ENCODE data around the gene JOSD2. TPM values are rescaled to one million over a fixed set of nuclear protein-coding genes. Genes with fewer than 3 reads are reported as not detected.

JOSD2 gene
- total RNA-seq, 4 donors from 2014 or later, result 31.3 to 59.4 (median 42.9) TPM

DNA sequence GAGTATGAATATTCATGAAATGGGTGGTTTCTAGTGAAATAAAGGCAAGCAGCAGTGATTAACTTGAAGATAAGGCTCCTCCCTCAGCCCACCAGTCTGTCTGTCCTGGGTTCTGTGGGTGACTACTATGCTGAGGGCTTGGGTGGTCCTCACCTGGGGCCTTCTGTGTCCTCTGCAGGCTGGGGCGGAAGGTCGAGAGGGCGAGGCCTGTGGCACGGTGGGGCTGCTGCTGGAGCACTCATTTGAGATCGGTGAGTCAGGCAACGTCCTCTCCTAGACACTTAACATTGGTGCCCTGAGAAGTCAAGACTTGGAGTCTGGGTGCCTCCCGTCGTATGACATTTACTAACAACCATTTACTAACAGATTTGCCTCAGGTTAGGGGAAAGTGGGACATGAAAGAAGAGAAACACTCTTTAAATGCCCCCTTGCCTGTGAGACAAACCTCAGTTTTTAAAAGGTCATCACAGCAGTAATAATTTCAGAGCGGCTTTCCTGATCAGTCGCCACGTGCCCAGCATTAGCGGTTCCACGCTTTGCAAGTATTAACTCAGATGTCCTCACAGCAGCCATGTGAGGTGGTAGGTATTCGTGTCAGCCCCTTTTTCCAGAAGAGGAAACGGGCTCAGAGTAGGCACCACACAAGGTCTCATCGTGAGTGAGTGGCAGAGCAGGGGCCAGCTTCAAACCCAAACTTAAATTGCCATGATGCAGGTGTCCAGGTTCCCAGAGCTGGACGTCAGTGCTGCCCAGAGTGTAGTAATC, 33.1 kb downstream of the JOSD2 start:
- Histone ChIP-seq H3K36me3 (peaks cover 22 to 47% (median 46%) of the 10 kb centered on the region in 4 donors), H3K27ac (replicated peaks in 1 of 4) (no peak overlapping the region), H3K4me3 (no peak overlapping the region), H3K9me3 (no peaks in the 10 kb centered on the region), H3K4me1 (peaks cover 18 to 34% (median 24%) of the 10 kb centered on the region in 4 donors), H3K27me3 (no peaks in the 10 kb centered on the region)
- WGBS, result 84% methylated on average over 16 of the region's 17 CpGs
- intact Hi-C loops (cut with DNase I), result no loop called here
- no peak for DNase-seq (ENCODE audit: extremely low spot score)
- no peak for TF ChIP-seq POLR2A (IDR thresholded peaks at IDR 0.05; ENCODE audit: low read depth)
- TF ChIP-seq EP300 (IDR thresholded peaks at IDR 0.05), result no peak
- TF ChIP-seq POLR2AphosphoS5 (IDR thresholded peaks at IDR 0.05), result no peak
- no peak for TF ChIP-seq CTCF (IDR thresholded peaks at IDR 0.05)

- H3K27me3 ChIP-seq, result no peaks in the 10 kb centered on the region
- peak overlapping the region; percentile 70 to 81 (median 74) for H3K27ac ChIP-seq (replicated peaks in 1 of 4)
- H3K36me3 ChIP-seq, result peaks cover 17 to 36% (median 35%) of the 10 kb centered on the region in 4 donors
- no peak for DNase-seq (ENCODE audit: extremely low spot score)
- intact Hi-C loops (cut with DNase I), result no loop called here
- no peaks in the 10 kb centered on the region for H3K9me3 ChIP-seq
- WGBS, result 22% methylated on average over 20 of the region's 20 CpGs
- TF ChIP-seq POLR2A (IDR thresholded peaks at IDR 0.05; ENCODE audit: low read depth) (no peak), EP300 (IDR thresholded peaks at IDR 0.05) (no peak)
- H3K4me3 ChIP-seq, result peak overlapping the region; percentile 79 to 96 (median 82)
- peaks cover 18 to 34% (median 24%) of the 10 kb centered on the region in 4 donors for H3K4me1 ChIP-seq
Measured at GRCh38 chr19:50476907-50477238, 34.1 kb downstream of the JOSD2 start.

DNA sequence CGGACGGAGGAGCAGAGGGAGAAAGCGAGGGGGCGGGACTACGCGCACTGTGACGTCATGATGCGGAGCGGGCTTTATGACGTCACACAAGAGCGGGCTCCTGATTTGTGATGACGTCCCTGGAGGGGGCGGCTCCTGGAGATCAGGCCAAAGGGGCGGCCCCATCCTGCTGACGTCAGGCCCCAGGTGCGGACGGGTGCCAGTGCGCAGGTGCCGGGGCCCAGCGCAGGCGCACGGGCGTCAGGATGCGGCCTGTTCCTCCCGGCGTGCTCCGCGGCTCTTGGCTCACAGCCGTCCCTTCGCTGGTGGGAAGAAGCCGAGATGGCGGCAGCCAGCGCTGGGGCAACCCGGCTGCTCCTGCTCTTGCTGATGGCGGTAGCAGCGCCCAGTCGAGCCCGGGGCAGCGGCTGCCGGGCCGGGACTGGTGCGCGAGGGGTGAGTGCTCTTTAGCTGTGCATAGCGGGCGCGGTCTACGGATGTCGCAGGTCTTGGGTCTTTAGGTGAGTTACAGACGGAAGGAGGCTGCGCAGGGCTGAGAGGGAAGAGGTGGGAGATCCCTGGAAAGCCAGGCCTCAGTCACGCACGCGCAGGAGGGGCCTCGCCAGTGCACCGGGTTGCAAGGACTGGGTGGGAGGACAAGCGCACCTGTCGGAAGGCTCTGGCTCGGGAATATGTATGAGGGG, 34.6 kb downstream of the JOSD2 start, which contains the start of the genes EMC10 and GARIN5A:
TSS of gene EMC10 (plus strand) at position 284 of the 683 bp plus-strand sequence. CDS start at position 322, 38 bp downstream.
TSS of gene GARIN5A (minus strand) at position 625 of the 683 bp plus-strand sequence. CDS start at position 165, 460 bp downstream.
- peak within 1 kb of the TSS; percentile 70 to 81 (median 74) for H3K27ac ChIP-seq (replicated peaks in 1 of 4)
- no peaks in the 10 kb centered on the region for H3K27me3 ChIP-seq
- peaks cover 18 to 34% (median 24%) of the 10 kb centered on the region in 4 donors for H3K4me1 ChIP-seq
- intact Hi-C loops (cut with DNase I), result no loop called here
- peak in 1 of 3 experiments; percentile 25 for TF ChIP-seq CTCF (IDR thresholded peaks at IDR 0.05)
- TF ChIP-seq POLR2A (IDR thresholded peaks at IDR 0.05; ENCODE audit: low read depth), result peak; percentile 51
- TF ChIP-seq EP300 (IDR thresholded peaks at IDR 0.05), result no peak
- TF ChIP-seq POLR2AphosphoS5 (IDR thresholded peaks at IDR 0.05), result peak; percentile 81 to 93
- H3K36me3 ChIP-seq, result peaks cover 17 to 31% (median 30%) of the 10 kb centered on the region in 4 donors
- peak; percentile 96 for DNase-seq (ENCODE audit: extremely low spot score)
- no peaks in the 10 kb centered on the region for H3K9me3 ChIP-seq
- under 1% methylated on average over 24 of the region's 58 CpGs for WGBS
- peak within 1 kb of the TSS; percentile 79 to 96 (median 82) for H3K4me3 ChIP-seq

GRCh38 chr19:50475736-50476223, 35.2 kb downstream of the JOSD2 start:
- intact Hi-C loops (cut with DNase I), result no loop called here
- TF ChIP-seq EP300 (IDR thresholded peaks at IDR 0.05), result no peak
- no peak for TF ChIP-seq CTCF (IDR thresholded peaks at IDR 0.05)
- no peak for TF ChIP-seq POLR2AphosphoS5 (IDR thresholded peaks at IDR 0.05)
- TF ChIP-seq POLR2A (IDR thresholded peaks at IDR 0.05; ENCODE audit: low read depth), result no peak
- no peaks in the 10 kb centered on the region for H3K27me3 ChIP-seq
- 86% methylated on average over 18 of the region's 29 CpGs for WGBS
- peak overlapping the region; percentile 79 to 96 (median 82) for H3K4me3 ChIP-seq
- H3K27ac ChIP-seq (replicated peaks in 1 of 4), result peak overlapping the region; percentile 70 to 81 (median 74)
- peaks cover 18 to 34% (median 24%) of the 10 kb centered on the region in 4 donors for H3K4me1 ChIP-seq
- DNase-seq (ENCODE audit: extremely low spot score), result no peak
- no peaks in the 10 kb centered on the region for H3K9me3 ChIP-seq
- H3K36me3 ChIP-seq, result peaks cover 16 to 25% (median 24%) of the 10 kb centered on the region in 4 donors

Data from esophagus muscularis mucosa (tissue), 4 donors.